Keratinocyte (primary cell): ENCODE measurements around the gene AP1S3. TPM values are rescaled to one million over a fixed set of nuclear protein-coding genes. Genes with fewer than 3 reads are reported as not detected.

ENCODE experiments used
- DNase-seq: peaks from one replicate; pipeline ENCODE4 v3.0.0-alpha.2; 2011; ENCODE audit warnings: low read depth, missing footprints, low spot score
- FAIRE-seq: peaks from 2 replicates; lab custom pipeline; 2011; peaks lifted over from hg19 to GRCh38; lab: Jason Lieb, UNC
- H2AFZ ChIP-seq: 2 replicates; pipeline ENCODE4 v1.6.0; 2012; ENCODE audit warnings: low read length, control low read depth, inconsistent platforms; ENCODE audit not compliant: control insufficient read depth
- H3K27ac ChIP-seq: 2 replicates; pipeline ENCODE4 v1.5.1; 2011; ENCODE audit warnings: low read length; ENCODE audit not compliant: control insufficient read depth, insufficient read depth
- H3K27me3 ChIP-seq: 3 replicates; pipeline ENCODE4 v1.6.0; 2011; ENCODE audit warnings: low read length; ENCODE audit not compliant: control insufficient read depth, insufficient read depth; ENCODE audit errors: extremely low read depth
- H3K36me3 ChIP-seq, 2 experiments: 2 replicates in 1 of 2; 3 replicates in 1 of 2; pipeline ENCODE4 v1.5.1; 2011; ENCODE audit warnings: low read length in 2 of 2, mild to moderate bottlenecking in 1 of 2; ENCODE audit not compliant: control insufficient read depth in 2 of 2, insufficient read depth in 2 of 2; ENCODE audit errors: extremely low read depth in 1 of 2
- H3K4me1 ChIP-seq: 3 replicates; pipeline ENCODE4 v1.5.1; 2011; ENCODE audit warnings: low read length; ENCODE audit not compliant: control insufficient read depth, insufficient read depth; ENCODE audit errors: extremely low read depth
- H3K4me2 ChIP-seq: 3 replicates; pipeline ENCODE4 v1.6.0; 2011; ENCODE audit warnings: low read depth, low read length; ENCODE audit not compliant: control insufficient read depth, insufficient read depth; ENCODE audit errors: extremely low read depth
- H3K4me3 ChIP-seq, 3 experiments: fragments of 200-600 bp in 1 of 3; sonication (generic) in 1 of 3; 2 replicates in 2 of 3; 3 replicates in 1 of 3; pipeline ENCODE4 v1.5.1; 2011 to 2016; ENCODE audit warnings: low read length in 3 of 3, mild to moderate bottlenecking in 3 of 3, control low read depth in 2 of 3, inconsistent platforms in 1 of 3, low read depth in 1 of 3, mixed read lengths in 1 of 3, mixed run types in 1 of 3, moderate library complexity in 1 of 3; ENCODE audit not compliant: control insufficient read depth in 2 of 3, insufficient read depth in 2 of 3; ENCODE audit errors: extremely low read depth in 1 of 3
- H3K79me2 ChIP-seq: 2 replicates; pipeline ENCODE4 v1.6.0; 2012; ENCODE audit warnings: low read length; ENCODE audit not compliant: control insufficient read depth, insufficient read depth
- H3K9ac ChIP-seq: 3 replicates; pipeline ENCODE4 v1.6.0; 2011; ENCODE audit warnings: low read length; ENCODE audit not compliant: control insufficient read depth, insufficient read depth; ENCODE audit errors: extremely low read depth
- H3K9me1 ChIP-seq: 3 replicates; pipeline ENCODE4 v1.6.0; 2011; ENCODE audit warnings: low read length; ENCODE audit not compliant: control insufficient read depth, insufficient read depth; ENCODE audit errors: extremely low read depth
- H3K9me3 ChIP-seq: 2 replicates; pipeline ENCODE4 v1.5.1; 2012; ENCODE audit warnings: low read depth, low read length; ENCODE audit not compliant: control insufficient read depth
- H4K20me1 ChIP-seq: 3 replicates; pipeline ENCODE4 v1.6.0; 2011; ENCODE audit warnings: low read length; ENCODE audit not compliant: control insufficient read depth, insufficient read depth; ENCODE audit errors: extremely low read depth
- EZH2 ChIP-seq: IDR thresholded peaks from one replicate; pipeline ENCODE4 v1.6.1; 2012; ENCODE audit warnings: inconsistent platforms, mild to moderate bottlenecking, low read length, moderate library complexity
- dilution Hi-C: fragments of 300-500 bp; cut with MboI; formaldehyde crosslinking; loops from one replicate; pipeline ENCODE4 v1.7.0; 2020; ENCODE audit warnings: low sequenced_read_pairs; ENCODE audit not compliant: extremely low pct_ligation_motif_present
- polyA plus RNA-seq, 5 experiments: library from polyadenylated mRNA; depleted of rRNA in 3 of 5; stranded (reverse) in 3 of 5; stranded (forward) in 1 of 5; unstranded in 1 of 5; fragments of >200 nt; gene quantifications; 1 replicate in 1 of 5; 2 replicates in 3 of 5; 3 replicates in 1 of 5; pipeline versions ENCODE4 v1.2.1 to v1.2.3, GENCODE V29; 2011 to 2012; ENCODE audit warnings: missing spikeins in 2 of 5, low read depth in 1 of 5, low replicate concordance in 1 of 5
- TF ChIP-seq, protein P1 (sequence below), 3 experiments: IDR thresholded peaks in 1 of 3; conservative IDR thresholded peaks in 1 of 3; optimal IDR thresholded peaks in 1 of 3; 2 replicates in 2 of 3; 3 replicates in 1 of 3; pipeline versions ENCODE3 to v1.5.1; 2011; ENCODE audit warnings: low read length in 3 of 3, mild to moderate bottlenecking in 3 of 3, moderate library complexity in 2 of 3, control low read depth in 1 of 3, inconsistent platforms in 1 of 3; ENCODE audit not compliant: insufficient read depth in 2 of 3; ENCODE audit errors: extremely low read depth in 1 of 3

The AP1S3 gene
- polyA plus RNA-seq, 1 donor (not counting 4 experiments of a cell fraction or from before 2014, with no cell fraction given) = 33.7 TPM

DNA sequence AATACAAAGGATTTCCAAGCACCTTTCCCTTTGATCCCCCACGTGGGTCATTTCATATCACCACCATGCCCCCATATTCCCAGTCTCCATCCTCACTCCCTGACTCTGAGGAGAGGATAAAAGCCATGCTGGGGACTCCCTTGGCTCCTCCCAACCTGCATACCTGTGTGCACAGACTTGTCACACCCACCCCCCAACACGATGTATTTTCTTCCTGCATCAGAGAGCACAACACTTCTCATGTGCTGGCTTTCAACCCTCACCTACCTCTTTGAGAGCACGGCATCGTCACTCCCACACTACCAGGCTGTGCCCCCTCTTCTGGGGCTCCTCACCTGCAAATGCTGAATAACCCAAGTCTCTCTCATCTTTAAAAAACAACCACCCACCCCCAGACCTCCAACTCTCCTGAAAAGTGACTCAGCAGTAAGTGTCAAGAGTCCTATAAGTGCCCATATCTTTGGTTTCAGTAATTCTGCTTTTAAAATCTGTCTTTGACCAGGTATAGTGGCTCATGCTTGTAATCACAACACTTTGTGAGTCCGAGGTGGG, 53.1 kb downstream of the AP1S3 start:
- no peak for TF ChIP-seq EZH2
- TF ChIP-seq, protein P1, sequence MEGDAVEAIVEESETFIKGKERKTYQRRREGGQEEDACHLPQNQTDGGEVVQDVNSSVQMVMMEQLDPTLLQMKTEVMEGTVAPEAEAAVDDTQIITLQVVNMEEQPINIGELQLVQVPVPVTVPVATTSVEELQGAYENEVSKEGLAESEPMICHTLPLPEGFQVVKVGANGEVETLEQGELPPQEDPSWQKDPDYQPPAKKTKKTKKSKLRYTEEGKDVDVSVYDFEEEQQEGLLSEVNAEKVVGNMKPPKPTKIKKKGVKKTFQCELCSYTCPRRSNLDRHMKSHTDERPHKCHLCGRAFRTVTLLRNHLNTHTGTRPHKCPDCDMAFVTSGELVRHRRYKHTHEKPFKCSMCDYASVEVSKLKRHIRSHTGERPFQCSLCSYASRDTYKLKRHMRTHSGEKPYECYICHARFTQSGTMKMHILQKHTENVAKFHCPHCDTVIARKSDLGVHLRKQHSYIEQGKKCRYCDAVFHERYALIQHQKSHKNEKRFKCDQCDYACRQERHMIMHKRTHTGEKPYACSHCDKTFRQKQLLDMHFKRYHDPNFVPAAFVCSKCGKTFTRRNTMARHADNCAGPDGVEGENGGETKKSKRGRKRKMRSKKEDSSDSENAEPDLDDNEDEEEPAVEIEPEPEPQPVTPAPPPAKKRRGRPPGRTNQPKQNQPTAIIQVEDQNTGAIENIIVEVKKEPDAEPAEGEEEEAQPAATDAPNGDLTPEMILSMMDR (optimal IDR thresholded peaks at IDR 0.05 in 1 of 3, IDR thresholded peaks at IDR 0.05 in 1 of 3, conservative IDR thresholded peaks at IDR 0.05 in 1 of 3; ENCODE audit: extremely low read depth in 1 of 3, insufficient read depth in 2 of 3, low read length in 3 of 3) = no peak
- Histone ChIP-seq H3K4me2 (no peak overlapping the region), H3K27ac (no peak overlapping the region), H3K4me3 (no peak overlapping the region), H3K4me1 (peaks cover 10% of the 10 kb centered on the region), H4K20me1 (no peaks in the 10 kb centered on the region), H3K36me3 (no peaks in the 10 kb centered on the region), H3K79me2 (peaks cover 11% of the 10 kb centered on the region), H3K9me3 (no peaks in the 10 kb centered on the region), H3K9me1 (no peaks in the 10 kb centered on the region), H3K27me3 (no peaks in the 10 kb centered on the region), H2AFZ (no peak overlapping the region), H3K9ac (no peak overlapping the region)
- dilution Hi-C loops = no loop called here
- FAIRE-seq = no peak
- DNase-seq = no peak

DNA sequence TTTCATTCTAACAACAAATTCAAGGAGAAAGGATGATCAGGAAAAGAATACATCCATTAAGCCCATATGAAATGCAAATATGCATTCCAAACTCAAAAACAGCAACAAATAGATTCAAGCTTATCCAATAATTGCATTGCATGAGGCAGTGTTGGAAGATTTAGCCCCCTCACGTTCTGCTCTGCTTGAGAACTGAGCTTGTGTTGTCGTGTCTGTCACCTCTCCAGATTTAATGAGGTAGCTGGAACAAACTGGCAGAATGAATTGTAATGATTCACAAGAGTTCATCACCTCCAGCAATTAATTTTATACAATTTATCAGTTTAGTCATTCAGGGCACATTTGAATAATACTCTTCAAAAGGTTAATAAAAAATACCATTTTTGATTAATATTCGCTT, 54.8 kb downstream of the AP1S3 start:
- Histone ChIP-seq H3K36me3 (no peaks in the 10 kb centered on the region), H3K27ac (no peak overlapping the region), H3K4me1 (peaks cover 10% of the 10 kb centered on the region), H3K4me3 (no peak overlapping the region), H3K4me2 (no peak overlapping the region), H4K20me1 (no peaks in the 10 kb centered on the region), H2AFZ (no peak overlapping the region), H3K9me1 (no peaks in the 10 kb centered on the region), H3K79me2 (peaks cover 13% of the 10 kb centered on the region), H3K9me3 (no peaks in the 10 kb centered on the region), H3K9ac (no peak overlapping the region), H3K27me3 (no peaks in the 10 kb centered on the region)
- DNase-seq = no peak
- TF ChIP-seq, protein P1 (optimal IDR thresholded peaks at IDR 0.05 in 1 of 3, IDR thresholded peaks at IDR 0.05 in 1 of 3, conservative IDR thresholded peaks at IDR 0.05 in 1 of 3; ENCODE audit: extremely low read depth in 1 of 3, insufficient read depth in 2 of 3, low read length in 3 of 3) = no peak
- FAIRE-seq = no peak
- dilution Hi-C loops = no loop called here
